C4-2B (cell line): ENCODE data around the gene PDGFA.

Experiments used
- ZFX ChIP-seq: fragments of 450-650 bp; IDR thresholded peaks from 2 replicates; pipeline ENCODE4 v1.6.1; 2017
- TF ChIP-seq, protein P1 (sequence below): fragments of 450-650 bp; conservative IDR thresholded peaks from 2 replicates; pipeline ENCODE4 v1.5.1; 2017; ENCODE audit warnings: mild to moderate bottlenecking

GRCh38 chr7:457814-458510 lies 61.7 kb downstream of the PDGFA start:
- TF ChIP-seq, protein P1, sequence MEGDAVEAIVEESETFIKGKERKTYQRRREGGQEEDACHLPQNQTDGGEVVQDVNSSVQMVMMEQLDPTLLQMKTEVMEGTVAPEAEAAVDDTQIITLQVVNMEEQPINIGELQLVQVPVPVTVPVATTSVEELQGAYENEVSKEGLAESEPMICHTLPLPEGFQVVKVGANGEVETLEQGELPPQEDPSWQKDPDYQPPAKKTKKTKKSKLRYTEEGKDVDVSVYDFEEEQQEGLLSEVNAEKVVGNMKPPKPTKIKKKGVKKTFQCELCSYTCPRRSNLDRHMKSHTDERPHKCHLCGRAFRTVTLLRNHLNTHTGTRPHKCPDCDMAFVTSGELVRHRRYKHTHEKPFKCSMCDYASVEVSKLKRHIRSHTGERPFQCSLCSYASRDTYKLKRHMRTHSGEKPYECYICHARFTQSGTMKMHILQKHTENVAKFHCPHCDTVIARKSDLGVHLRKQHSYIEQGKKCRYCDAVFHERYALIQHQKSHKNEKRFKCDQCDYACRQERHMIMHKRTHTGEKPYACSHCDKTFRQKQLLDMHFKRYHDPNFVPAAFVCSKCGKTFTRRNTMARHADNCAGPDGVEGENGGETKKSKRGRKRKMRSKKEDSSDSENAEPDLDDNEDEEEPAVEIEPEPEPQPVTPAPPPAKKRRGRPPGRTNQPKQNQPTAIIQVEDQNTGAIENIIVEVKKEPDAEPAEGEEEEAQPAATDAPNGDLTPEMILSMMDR: no peak
- no peak for TF ChIP-seq ZFX
